Pancreas (tissue), 10 donors: ENCODE data around the gene RFX8. TPM values are rescaled to one million over a fixed set of nuclear protein-coding genes. Genes with fewer than 3 reads are reported as not detected.

Source experiments
- ATAC-seq, 4 donors: fragments of 200-7000 bp; cut with Tn5 transposase; one replicate each; pipeline versions ENCODE4 v1.8.0 to v1.9.1; 2020; ENCODE audit warnings: mild to moderate bottlenecking in 4 of 4, moderate library complexity in 4 of 4
- DNase-seq, 6 donors: peaks; one replicate each; pipeline ENCODE4 v3.0.0-alpha.2; 2020
- FAIRE-seq: peaks from 2 replicates; lab custom pipeline; 2012; peaks lifted over from hg19 to GRCh38; lab: Jason Lieb, UNC
- H3K27ac ChIP-seq, 4 donors: fragments of 200-600 bp; sonication (generic); 1 replicate in 3 of 4; 2 replicates in 1 of 4; pipeline versions ENCODE4 v1.5.0 to v1.8.0; 2020
- H3K27me3 ChIP-seq, 4 donors: fragments of 200-600 bp; one replicate each; pipeline ENCODE4 v1.8.0; 2021
- H3K36me3 ChIP-seq, 3 donors: fragments of 200-600 bp; sonication (generic) in 1 of 3; one replicate each; pipeline versions ENCODE4 v1.5.0 to v1.8.0; 2020 to 2021
- H3K4me1 ChIP-seq, 3 donors: fragments of 200-600 bp; one replicate each; pipeline ENCODE4 v1.8.0; 2021
- H3K4me3 ChIP-seq, 4 donors: fragments of 200-600 bp; sonication (generic) in 2 of 4; one replicate each; pipeline versions ENCODE4 v1.5.0 to v1.8.0; 2020 to 2021
- H3K9me3 ChIP-seq, 4 donors: fragments of 200-600 bp; one replicate each; pipeline ENCODE4 v1.8.0; 2021
- CTCF ChIP-seq, 4 donors: fragments of 200-600 bp; sonication (generic) in 3 of 4; IDR thresholded peaks; one replicate each; pipeline versions ENCODE4 v1.5.0 to v1.8.0; 2021; ENCODE audit warnings: antibody characterized with exemption in 4 of 4
- WGBS, 2 donors: extraction: QIAGEN DNeasy Blood & Tissue Kit; methylation state at CpG; one replicate each; pipeline ENCODE4 v1.1.7; 2013; 5-methylcytosine and 5-hydroxymethylcytosine counted together
- intact Hi-C, 3 donors: fragments of 100-400 bp; cut with DNase I; formaldehyde crosslinking; loops; one replicate each; pipeline versions ENCODE4 v1.11.1 to v1.14.2; 2022
- polyA plus RNA-seq, 2 donors: library from polyadenylated mRNA; stranded (reverse); fragments of 200-250 nt; gene quantifications; one replicate each; pipeline ENCODE4 v1.2.3, GENCODE V29; 2013
- total RNA-seq, 6 donors: library from RNA; stranded (reverse); fragmentation: NEBNext Ultra II Directional in 4 of 6; extraction: Animal tissue kit (Norgen Biotek cat#: 25700) in 4 of 6; gene quantifications; one replicate each; pipeline versions ENCODE4 v1.2.1 to v1.2.4, GENCODE V29; 2021 to 2023
- donor health status: healthy with polysubstance abuse.
- donor health status: DM: no; HTN: no; CAD: no; lungs with moderate emphysema.
- donor health status: DM: no; HTN: no; CAD: no.
- donor health status: control.
- donor health status: control.
- donor health status: Bipolar disorder and iron deficiency.
- donor health status: DM: yes; HTN: yes; CAD: no.
- donor health status: DM: no; HTN: no; CAD: no.
- donor health status: DM: no; HTN: no; CAD: no.
- donor health status: DM: yes; HTN: yes; CAD: no.

The RFX8 gene
- total and polyA plus RNA-seq, 8 donors, result 0.15 to 0.52 (median 0.34) TPM; not detected in 4

- intact Hi-C loops, result no loop called here
- H3K9me3 ChIP-seq, result no peaks in the 10 kb centered on the region
- DNase-seq (no peak), FAIRE-seq (no peak), ATAC-seq (no peak)
- peaks cover 0 to 2% (median 0%) of the 10 kb centered on the region in 3 donors for H3K4me1 ChIP-seq
- no peak overlapping the region for H3K27ac ChIP-seq
- H3K27me3 ChIP-seq, result no peaks in the 10 kb centered on the region
- no peak for TF ChIP-seq CTCF (IDR thresholded peaks at IDR 0.05)
- no peaks in the 10 kb centered on the region for H3K36me3 ChIP-seq
- 63 to 80% methylated on average over 5 of the region's 5 CpGs for WGBS, 2 donors
- H3K4me3 ChIP-seq, result no peak overlapping the region
Observed at GRCh38 chr2:101502095-101502494, 27.2 kb upstream of the RFX8 start.

- no peak for ATAC-seq
- WGBS, 2 donors, result 41 to 43% methylated on average over 3 of the region's 3 CpGs
- Histone ChIP-seq H3K27ac (no peak overlapping the region), H3K36me3 (no peaks in the 10 kb centered on the region), H3K4me1 (peaks cover 0 to 2% (median 0%) of the 10 kb centered on the region in 3 donors), H3K4me3 (no peak overlapping the region), H3K27me3 (no peaks in the 10 kb centered on the region), H3K9me3 (no peaks in the 10 kb centered on the region)
- intact Hi-C loops, result no loop called here
- no peak for TF ChIP-seq CTCF (IDR thresholded peaks at IDR 0.05)
- no peak for FAIRE-seq
- no peak for DNase-seq
Observed at GRCh38 chr2:101501443-101501842, 26.5 kb upstream of the RFX8 start.

- intact Hi-C loops, result no loop called here
- no peak for DNase-seq
- 64% methylated on average over 5 of the region's 5 CpGs for WGBS, 2 donors
- Histone ChIP-seq H3K27me3 (no peaks in the 10 kb centered on the region), H3K27ac (no peak overlapping the region), H3K4me1 (peaks cover 0 to 2% (median 0%) of the 10 kb centered on the region in 3 donors), H3K4me3 (no peak overlapping the region), H3K36me3 (no peaks in the 10 kb centered on the region), H3K9me3 (no peaks in the 10 kb centered on the region)
- TF ChIP-seq CTCF (IDR thresholded peaks at IDR 0.05), result no peak
- ATAC-seq, result no peak
- FAIRE-seq, result no peak
Observed at GRCh38 chr2:101500860-101501259, 25.9 kb upstream of the RFX8 start.

- intact Hi-C loops, result no loop called here
- FAIRE-seq (no peak), DNase-seq (no peak)
Observed at GRCh38 chr2:101500180-101500579, 25.3 kb upstream of the RFX8 start.

More at GRCh38 chr2:101500180-101500579, 25.3 kb upstream of the RFX8 start:
- 44 to 46% methylated on average over 2 of the region's 2 CpGs for WGBS, 2 donors
- TF ChIP-seq CTCF (IDR thresholded peaks at IDR 0.05), result no peak
- H3K27me3 ChIP-seq, result no peaks in the 10 kb centered on the region
- H3K27ac ChIP-seq, result no peak overlapping the region
- no peaks in the 10 kb centered on the region for H3K36me3 ChIP-seq
- peaks cover 0 to 2% (median 0%) of the 10 kb centered on the region in 3 donors for H3K4me1 ChIP-seq
- H3K9me3 ChIP-seq, result no peaks in the 10 kb centered on the region
- no peak overlapping the region for H3K4me3 ChIP-seq
- no peak for ATAC-seq
